CD8-positive, alpha-beta memory T cell (primary cell): ENCODE data around the gene PTRHD1. TPM values are rescaled to one million over a fixed set of nuclear protein-coding genes. Genes with fewer than 3 reads are reported as not detected.

Source experiments
- CTCF ChIA-PET: fragments of 350-600 bp; sonication (Branson Sonifier 250); formaldehyde crosslinking; loops from one replicate; lab custom pipeline; 2021; ENCODE audit warnings: antibody characterized with exemption; lab: Charles Lee
- POLR2A ChIA-PET: fragments of 350-600 bp; sonication (Branson Sonifier 250); formaldehyde crosslinking; loops from one replicate; lab custom pipeline; 2021; ENCODE audit warnings: antibody characterized with exemption; lab: Charles Lee
- DNase-seq, 5 donors: peaks; one replicate each; pipeline versions ENCODE4 v3.0.0 to v3.0.0-alpha.2; 2020 to 2022; ENCODE audit warnings: mixed read lengths in 1 of 5
- H3K27ac ChIP-seq: one replicate; pipeline ENCODE4 v1.7.0; 2013; ENCODE audit warnings: low read depth, mild to moderate bottlenecking, low read length, moderate library complexity
- H3K27me3 ChIP-seq: 2 replicates; pipeline ENCODE4 v1.7.0; 2013; ENCODE audit warnings: low read length, mild to moderate bottlenecking; ENCODE audit not compliant: insufficient read depth, poor library complexity, severe bottlenecking
- H3K36me3 ChIP-seq: 2 replicates; pipeline ENCODE4 v1.7.0; 2013; ENCODE audit warnings: mild to moderate bottlenecking, low read length, moderate library complexity; ENCODE audit not compliant: insufficient read depth
- H3K4me1 ChIP-seq: 2 replicates; pipeline ENCODE4 v1.7.0; 2013; ENCODE audit warnings: mild to moderate bottlenecking, low read length, moderate library complexity; ENCODE audit not compliant: insufficient read depth
- H3K4me3 ChIP-seq: 2 replicates; pipeline ENCODE4 v1.7.0; 2013; ENCODE audit warnings: mild to moderate bottlenecking, low read length
- H3K9me3 ChIP-seq: 2 replicates; pipeline ENCODE4 v1.7.0; 2013; ENCODE audit warnings: mild to moderate bottlenecking, low read length
- H3K27ac Mint-ChIP-seq, 8 donors: one replicate each; pipeline ENCODE4 v1.8.0; 2020 to 2021; ENCODE audit warnings: mixed read lengths in 8 of 8, mild to moderate bottlenecking in 6 of 8, inconsistent platforms in 3 of 8, moderate library complexity in 3 of 8
- H3K27me3 Mint-ChIP-seq, 2 donors: one replicate each; pipeline ENCODE4 v1.8.0; 2020 to 2021; ENCODE audit warnings: mixed read lengths in 2 of 2, mild to moderate bottlenecking in 1 of 2, moderate library complexity in 1 of 2
- H3K36me3 Mint-ChIP-seq, 3 donors: one replicate each; pipeline ENCODE4 v1.8.0; 2020 to 2021; ENCODE audit warnings: mixed read lengths in 3 of 3, inconsistent platforms in 1 of 3, mild to moderate bottlenecking in 1 of 3
- H3K4me1 Mint-ChIP-seq, 3 donors: one replicate each; pipeline ENCODE4 v1.8.0; 2020 to 2021; ENCODE audit warnings: mixed read lengths in 3 of 3, inconsistent platforms in 1 of 3, mild to moderate bottlenecking in 1 of 3
- H3K4me3 Mint-ChIP-seq, 7 donors: one replicate each; pipeline ENCODE4 v1.8.0; 2020 to 2021; ENCODE audit warnings: mixed read lengths in 7 of 7, mild to moderate bottlenecking in 6 of 7, moderate library complexity in 4 of 7, inconsistent platforms in 2 of 7
- H3K9me3 Mint-ChIP-seq, 5 donors: one replicate each; pipeline ENCODE4 v1.8.0; 2020 to 2022; ENCODE audit warnings: mixed read lengths in 5 of 5, mild to moderate bottlenecking in 3 of 5, moderate library complexity in 2 of 5, inconsistent platforms in 1 of 5
- polyA plus RNA-seq: library from polyadenylated mRNA; unstranded; fragments of 300-500 nt; fragmentation: Illumina TruSeq; gene quantifications from one replicate; pipeline ENCODE4 v1.2.3, GENCODE V29; 2021
- total RNA-seq, 2 experiments: library from RNA; stranded (reverse); gene quantifications; one replicate each; pipeline ENCODE4 v1.2.3, GENCODE V29; 2021

PTRHD1 gene
- total and polyA plus RNA-seq, 3 experiments from 2014 or later = 24.7 to 44.5 (median 29.2) TPM

DNA sequence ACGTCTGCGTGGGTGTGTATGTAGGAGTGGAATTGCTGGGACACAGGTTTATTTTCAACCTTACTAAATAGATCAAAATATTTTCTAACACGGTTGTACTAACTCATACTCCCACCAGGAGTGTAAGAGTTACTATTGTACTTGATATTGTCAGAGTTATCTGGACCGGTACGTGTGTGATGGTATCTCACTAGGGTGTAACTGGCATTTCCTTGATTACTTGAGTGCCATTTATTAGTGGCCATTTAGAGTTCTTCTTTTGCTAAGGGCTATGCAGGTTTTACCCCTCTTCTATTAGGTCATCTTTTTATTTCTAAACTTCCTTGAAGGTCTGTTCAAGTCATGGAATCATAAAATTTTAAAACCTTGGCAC is 33.6 kb upstream of the PTRHD1 start:
- H3K4me3 Mint-ChIP-seq = no peak overlapping the region
- Histone ChIP-seq H3K27ac (peak overlapping the region; percentile 14), H3K4me3 (no peak overlapping the region), H3K9me3 (no peaks in the 10 kb centered on the region), H3K36me3 (no peaks in the 10 kb centered on the region), H3K4me1 (no peaks in the 10 kb centered on the region), H3K27me3 (no peaks in the 10 kb centered on the region)
- peak overlapping the region in 2 of 8 donors; percentile 50 to 52 for H3K27ac Mint-ChIP-seq
- no peak for DNase-seq
- H3K36me3 Mint-ChIP-seq = peaks cover 0 to 18% (median 2%) of the 10 kb centered on the region in 3 donors
- H3K4me1 Mint-ChIP-seq = peaks cover 10 to 23% (median 17%) of the 10 kb centered on the region in 3 donors
- H3K9me3 Mint-ChIP-seq = no peaks in the 10 kb centered on the region
- no peaks in the 10 kb centered on the region for H3K27me3 Mint-ChIP-seq
- CTCF ChIA-PET = interaction anchor here (1.0 to 9.6 kb wide), 10 partner anchors 8 to 425 kb away, joined by 3 to 104 read pairs (median 5); no protein-coding TSS in a partner anchor
- POLR2A ChIA-PET = no interaction called here

DNA sequence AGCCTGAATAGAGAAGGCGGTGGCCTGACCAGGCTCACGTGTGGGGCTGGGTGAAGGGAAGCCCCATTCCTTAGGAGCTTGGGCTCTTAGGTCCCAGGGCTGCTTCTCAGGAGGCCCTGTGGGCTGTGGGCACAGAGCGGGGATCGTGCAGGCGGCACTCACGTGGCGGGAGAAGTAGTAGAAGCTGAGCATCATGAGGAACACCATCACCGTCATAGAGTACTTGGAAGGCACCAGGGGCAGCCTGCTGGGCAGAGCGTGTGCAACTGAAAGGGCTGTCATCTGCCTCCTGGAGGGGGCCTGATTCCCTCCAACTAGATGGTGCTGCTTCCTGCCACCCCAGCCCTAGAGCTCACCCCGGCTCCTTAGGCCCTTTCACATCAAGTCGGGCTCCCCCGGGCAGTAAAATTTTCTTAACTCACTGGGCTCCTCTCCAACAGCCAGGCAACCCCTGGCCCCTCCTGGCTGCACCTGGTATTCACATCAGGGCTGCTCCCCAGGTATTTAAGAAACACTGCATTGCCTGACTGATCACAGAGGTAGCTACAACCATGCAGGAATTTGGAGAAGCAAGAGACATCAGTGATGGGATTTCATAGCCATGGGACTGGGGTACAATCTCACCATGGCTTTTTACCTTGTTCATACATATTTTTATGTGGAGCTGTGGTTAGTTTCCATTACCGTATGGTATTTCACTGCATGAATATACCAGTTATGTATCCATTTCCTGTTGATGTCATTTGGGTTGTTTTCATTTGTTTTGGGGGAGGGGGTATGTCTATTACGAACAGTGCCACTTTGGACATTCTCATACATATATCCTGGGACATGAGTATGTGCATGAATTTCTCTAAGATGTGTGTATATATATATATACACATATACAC is 32.9 kb upstream of the PTRHD1 start:
- H3K27ac ChIP-seq = no peak overlapping the region
- Mint-ChIP-seq H3K4me1 (peaks cover 10 to 23% (median 17%) of the 10 kb centered on the region in 3 donors), H3K9me3 (no peaks in the 10 kb centered on the region), H3K27ac (peak overlapping the region in 5 of 8 donors; percentile 1 to 78 (median 52)), H3K27me3 (peaks cover 0 to 2% of the 10 kb centered on the region in 2 donors), H3K4me3 (no peak overlapping the region), H3K36me3 (peaks cover 0 to 25% (median 2%) of the 10 kb centered on the region in 3 donors)
- ChIA-PET POLR2A (no interaction called here), CTCF (interaction anchor here (1.0 to 9.6 kb wide), 6 partner anchors 9 to 416 kb away, joined by 3 to 104 read pairs (median 6); no protein-coding TSS in a partner anchor)
- no peaks in the 10 kb centered on the region for H3K4me1 ChIP-seq
- no peak overlapping the region for H3K4me3 ChIP-seq
- no peaks in the 10 kb centered on the region for H3K27me3 ChIP-seq
- no peak for DNase-seq
- H3K36me3 ChIP-seq = no peaks in the 10 kb centered on the region
- H3K9me3 ChIP-seq = no peaks in the 10 kb centered on the region

DNA sequence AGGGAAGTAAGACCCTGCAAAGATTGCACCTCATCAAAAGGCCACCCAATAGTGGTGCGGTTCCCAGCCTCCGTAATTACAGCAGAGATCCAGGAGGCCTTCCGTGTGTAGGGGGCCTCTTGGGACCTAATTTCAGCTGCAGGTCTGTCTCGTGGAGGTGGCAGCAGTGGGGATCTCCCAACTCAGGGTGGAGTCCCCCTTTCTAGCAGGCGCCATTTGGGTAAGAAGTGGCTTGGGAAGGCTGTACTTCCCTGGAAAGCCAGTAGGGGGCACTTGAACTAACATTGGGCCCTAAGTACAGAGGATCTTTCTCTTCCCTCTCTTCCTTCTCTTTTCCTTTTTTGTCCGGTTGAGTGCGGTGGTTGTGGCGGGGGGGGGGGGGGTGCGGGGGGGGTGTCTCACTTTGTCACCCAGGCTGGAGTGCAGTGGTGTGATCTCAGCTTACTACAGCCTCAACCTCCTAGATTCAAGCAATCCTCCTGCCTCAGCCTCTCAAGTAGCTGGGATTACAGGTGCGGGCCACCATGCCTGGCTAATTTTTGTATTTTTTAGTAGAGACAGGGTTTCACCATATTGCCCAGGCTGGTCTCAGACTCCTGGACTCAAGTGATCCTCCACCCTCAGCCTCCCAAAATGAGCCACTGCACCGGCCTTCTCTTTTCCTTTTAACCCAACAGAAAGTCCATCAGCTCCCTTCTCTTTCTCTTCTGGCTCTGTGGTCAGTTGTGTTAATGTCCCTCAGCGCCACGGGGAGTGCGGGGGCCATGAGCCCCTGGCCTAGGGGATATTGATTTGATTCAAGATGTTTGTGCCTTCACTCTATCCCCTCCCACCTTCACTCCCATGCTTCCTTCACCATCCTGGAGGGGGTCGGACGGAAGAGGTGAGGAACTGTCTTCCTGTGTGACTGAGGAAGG is 32.0 kb upstream of the PTRHD1 start:
- Mint-ChIP-seq H3K4me1 (peaks cover 10 to 23% (median 17%) of the 10 kb centered on the region in 3 donors), H3K36me3 (peaks cover 0 to 34% (median 6%) of the 10 kb centered on the region in 3 donors)
- H3K27ac ChIP-seq = no peak overlapping the region

DNA sequence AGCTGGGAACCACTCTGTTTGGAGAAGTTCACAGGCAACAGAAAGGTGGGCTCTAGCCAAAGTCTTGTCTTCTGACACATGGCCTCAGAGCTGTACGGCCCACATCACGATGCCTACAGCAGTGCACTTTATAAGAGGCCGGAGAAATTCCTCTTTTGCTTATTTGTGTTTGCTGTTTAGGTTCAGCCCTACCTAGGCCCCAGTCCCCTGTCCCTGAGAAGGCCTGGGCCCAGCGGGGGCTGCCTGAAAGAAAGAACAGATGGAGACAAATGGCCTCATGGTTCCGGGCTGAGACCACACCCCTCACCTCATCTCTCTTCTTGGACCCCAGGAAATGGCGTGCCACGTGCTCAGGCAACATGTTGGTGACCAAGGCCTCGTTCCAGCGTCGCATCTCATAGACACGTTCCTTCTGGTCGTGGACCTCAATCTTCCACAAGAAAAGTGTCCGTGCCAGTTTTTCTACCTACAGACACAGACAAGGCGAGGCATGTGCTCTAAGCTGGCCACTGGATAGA is 30.9 kb upstream of the PTRHD1 start:
- H3K9me3 Mint-ChIP-seq = no peaks in the 10 kb centered on the region
- Histone ChIP-seq H3K27me3 (no peaks in the 10 kb centered on the region), H3K4me3 (no peak overlapping the region), H3K4me1 (no peaks in the 10 kb centered on the region), H3K36me3 (no peaks in the 10 kb centered on the region), H3K9me3 (no peaks in the 10 kb centered on the region), H3K27ac (no peak overlapping the region)
- H3K36me3 Mint-ChIP-seq = peaks cover 0 to 43% (median 6%) of the 10 kb centered on the region in 3 donors
- H3K27me3 Mint-ChIP-seq = peaks cover 0 to 2% of the 10 kb centered on the region in 2 donors
- no peak overlapping the region for H3K4me3 Mint-ChIP-seq
- H3K4me1 Mint-ChIP-seq = peaks cover 10 to 23% (median 17%) of the 10 kb centered on the region in 3 donors
- peak overlapping the region in 2 of 8 donors; percentile 11 to 47 for H3K27ac Mint-ChIP-seq
- no peak for DNase-seq
- ChIA-PET CTCF (interaction anchor here (1.0 to 9.6 kb wide), 2 partner anchors 397 to 414 kb away, joined by 4 to 104 read pairs; no protein-coding TSS in a partner anchor), POLR2A (no interaction called here)

More for the DNA sequence above, 32.0 kb upstream of the PTRHD1 start:
- H3K27ac Mint-ChIP-seq = peak overlapping the region in 5 of 8 donors; percentile 15 to 78 (median 54)
- no peak overlapping the region for H3K4me3 Mint-ChIP-seq
- peak in 3 of 5 donors; percentile 7 to 27 (median 15) for DNase-seq
- H3K9me3 Mint-ChIP-seq = no peaks in the 10 kb centered on the region
- H3K4me1 ChIP-seq = no peaks in the 10 kb centered on the region
- peaks cover 0 to 2% of the 10 kb centered on the region in 2 donors for H3K27me3 Mint-ChIP-seq
- ChIA-PET POLR2A (no interaction called here), CTCF (interaction anchor here (1.0 to 9.6 kb wide), 4 partner anchors 212 to 415 kb away, joined by 5 to 104 read pairs (median 6); no protein-coding TSS in a partner anchor)
- H3K4me3 ChIP-seq = no peak overlapping the region
- H3K36me3 ChIP-seq = no peaks in the 10 kb centered on the region
- no peaks in the 10 kb centered on the region for H3K9me3 ChIP-seq
- no peaks in the 10 kb centered on the region for H3K27me3 ChIP-seq

DNA sequence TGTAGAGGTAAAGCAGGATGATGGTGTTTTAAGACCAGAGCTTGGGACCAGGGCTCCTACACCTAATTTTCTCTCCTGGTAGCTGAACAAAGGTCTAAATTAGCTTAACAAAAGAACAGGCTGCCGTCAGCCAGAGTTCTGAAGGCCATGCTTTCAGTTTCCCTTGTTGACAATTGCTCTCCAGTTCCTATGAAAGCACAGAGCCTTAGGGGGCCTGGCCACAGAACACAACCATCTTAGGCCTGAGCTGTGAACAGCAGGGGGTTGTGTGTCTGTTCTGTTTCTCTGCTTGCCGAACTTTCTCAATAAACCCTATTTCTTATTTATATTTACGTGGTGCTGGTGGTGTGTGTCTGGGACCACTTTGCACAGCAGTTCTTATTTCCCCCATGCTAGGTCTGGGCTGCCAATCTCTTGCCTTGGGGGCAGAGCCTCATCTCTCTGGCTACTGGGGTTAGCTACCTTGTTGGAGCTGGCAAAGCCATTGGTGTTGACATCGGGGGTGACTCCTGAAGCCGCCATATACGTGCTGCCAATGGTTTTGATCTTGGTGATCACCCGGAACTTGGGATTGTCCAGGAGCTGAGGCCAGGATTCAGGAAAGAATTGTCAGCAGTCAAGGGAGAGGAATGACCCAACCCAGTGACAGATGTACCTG is 29.0 kb upstream of the PTRHD1 start:
- Histone ChIP-seq H3K4me1 (no peaks in the 10 kb centered on the region), H3K27me3 (no peaks in the 10 kb centered on the region), H3K27ac (no peak overlapping the region), H3K36me3 (peaks cover 4% of the 10 kb centered on the region), H3K4me3 (no peak overlapping the region), H3K9me3 (no peaks in the 10 kb centered on the region)
- Mint-ChIP-seq H3K27ac (peak overlapping the region in 2 of 8 donors; percentile 31 to 37), H3K27me3 (peaks cover 0 to 2% of the 10 kb centered on the region in 2 donors), H3K4me3 (no peak overlapping the region), H3K4me1 (peaks cover 4 to 16% (median 10%) of the 10 kb centered on the region in 3 donors), H3K36me3 (peaks cover 0 to 60% (median 10%) of the 10 kb centered on the region in 3 donors), H3K9me3 (no peaks in the 10 kb centered on the region)
- CTCF ChIA-PET = interaction anchor here (9.6 kb wide), 1 partner anchor 412 kb away, joined by 104 read pairs; no protein-coding TSS in a partner anchor
- POLR2A ChIA-PET = no interaction called here
- DNase-seq = no peak

DNA sequence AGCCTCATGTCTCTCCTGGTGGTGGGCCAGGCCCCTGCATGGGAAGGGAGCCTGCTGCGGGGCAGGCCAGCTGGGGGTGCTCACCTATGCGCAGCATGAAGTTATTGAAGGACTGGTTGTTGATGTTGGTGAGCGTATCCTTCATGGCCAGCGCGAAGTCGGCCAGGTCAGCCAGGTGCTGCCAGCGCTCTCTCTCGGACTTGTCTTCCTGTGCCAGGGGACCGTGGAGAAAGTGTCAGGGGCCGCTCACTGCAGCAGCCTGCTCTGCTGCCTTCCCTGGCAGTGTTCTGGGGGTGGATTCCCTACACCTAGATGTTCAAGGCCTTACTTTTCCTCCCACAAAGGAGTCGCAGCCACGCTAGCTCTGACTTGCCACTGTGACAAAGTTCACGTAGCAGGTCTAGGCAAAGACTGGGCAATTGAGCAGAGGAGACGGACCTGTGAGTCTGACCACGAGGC is 28.3 kb upstream of the PTRHD1 start:
- no peaks in the 10 kb centered on the region for H3K4me1 ChIP-seq
- peaks cover 0 to 68% (median 14%) of the 10 kb centered on the region in 3 donors for H3K36me3 Mint-ChIP-seq
- H3K27ac Mint-ChIP-seq = peak overlapping the region in 1 of 8 donors; percentile 47
- no peaks in the 10 kb centered on the region for H3K9me3 Mint-ChIP-seq
- peaks cover 1 to 9% (median 3%) of the 10 kb centered on the region in 3 donors for H3K4me1 Mint-ChIP-seq
- ChIA-PET POLR2A (no interaction called here), CTCF (interaction anchor here (1.8 to 9.6 kb wide), 2 partner anchors 409 to 412 kb away, joined by 4 to 104 read pairs; no protein-coding TSS in a partner anchor)
- no peak for DNase-seq
- H3K36me3 ChIP-seq = peaks cover 7% of the 10 kb centered on the region
- peaks cover 0 to 2% of the 10 kb centered on the region in 2 donors for H3K27me3 Mint-ChIP-seq
- no peaks in the 10 kb centered on the region for H3K27me3 ChIP-seq
- no peak overlapping the region for H3K4me3 Mint-ChIP-seq
- no peak overlapping the region for H3K27ac ChIP-seq
- no peak overlapping the region for H3K4me3 ChIP-seq
- H3K9me3 ChIP-seq = no peaks in the 10 kb centered on the region
